T-helper 17 cell (primary cell): ENCODE data around the gene GATA3. TPM values are rescaled to one million over a fixed set of nuclear protein-coding genes. Genes with fewer than 3 reads are reported as not detected.

ENCODE experiments used
- ATAC-seq: fragments of 150-1000 bp; cut with Tn5 transposase; 2 replicates; pipeline ENCODE4 v1.10.0; 2021; ENCODE audit warnings: mild to moderate bottlenecking, moderate library complexity
- DNase-seq, 3 donors: peaks; one replicate each; pipeline versions ENCODE4 v3.0.0 to v3.0.0-alpha.2; 2020 to 2021
- H3K9me3 ChIP-seq: one replicate; pipeline ENCODE4 v1.7.0; 2013; ENCODE audit warnings: low read length, mild to moderate bottlenecking; ENCODE audit not compliant: control insufficient read depth, poor library complexity, severe bottlenecking
- H3K27ac Mint-ChIP-seq: one replicate; pipeline ENCODE4 v1.8.0; 2022; ENCODE audit warnings: mild to moderate bottlenecking, moderate library complexity, mixed read lengths
- H3K27me3 Mint-ChIP-seq: one replicate; pipeline ENCODE4 v1.8.0; 2022; ENCODE audit warnings: mixed read lengths
- H3K36me3 Mint-ChIP-seq: one replicate; pipeline ENCODE4 v1.8.0; 2022; ENCODE audit warnings: low read depth, mixed read lengths
- H3K4me1 Mint-ChIP-seq: one replicate; pipeline ENCODE4 v1.8.0; 2022; ENCODE audit warnings: mild to moderate bottlenecking, mixed read lengths
- H3K4me3 Mint-ChIP-seq: one replicate; pipeline ENCODE4 v1.8.0; 2022; ENCODE audit warnings: mild to moderate bottlenecking, moderate library complexity, mixed read lengths
- total RNA-seq, 4 donors: library from RNA in 2 of 4; stranded (reverse) in 2 of 4; gene quantifications; one replicate each; pipeline ENCODE4 v1.2.3 and lab custom pipeline; 2022 to 2026

The GATA3 gene
- total RNA-seq, 2 donors from 2014 or later, result 91.9 to 149 TPM

DNA sequence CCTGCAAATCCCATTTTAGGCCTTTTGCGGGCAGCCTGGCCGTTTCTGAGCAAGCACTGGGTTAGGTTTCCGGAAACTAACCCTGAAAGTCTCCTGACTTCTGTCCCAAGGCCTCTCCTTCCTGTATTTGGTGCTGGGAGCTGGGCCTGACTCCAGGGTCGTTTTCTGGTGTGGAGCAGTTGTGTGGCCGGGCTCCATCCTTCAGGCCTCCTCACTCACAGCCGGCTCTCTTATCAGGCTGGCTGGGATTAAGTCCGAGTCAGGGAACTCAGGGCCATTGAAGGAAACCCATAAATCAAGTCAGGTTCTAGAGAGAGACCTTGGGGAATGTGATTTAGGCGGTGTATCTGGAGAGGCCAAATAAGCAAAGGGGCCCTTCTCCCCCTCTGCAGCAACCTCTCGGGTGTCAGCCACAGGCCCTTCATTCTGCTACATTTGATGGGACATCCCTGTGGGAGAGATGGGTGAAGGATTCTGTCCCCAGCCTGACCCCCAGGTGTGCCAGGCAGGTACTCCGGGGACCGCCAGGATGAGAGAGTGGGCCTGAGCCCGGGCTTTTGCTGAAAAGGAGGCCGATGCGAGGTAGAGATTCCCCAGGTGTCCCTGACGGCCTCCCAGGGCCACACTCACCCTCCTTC is 3.3 kb downstream of the GATA3 start:
- H3K4me1 Mint-ChIP-seq, result peaks cover 63% of the 10 kb centered on the region
- ATAC-seq (no peak), DNase-seq (no peak)
- no peaks in the 10 kb centered on the region for H3K9me3 ChIP-seq
- H3K27ac Mint-ChIP-seq, result peak overlapping the region; percentile 99
- peaks cover 6% of the 10 kb centered on the region for H3K27me3 Mint-ChIP-seq
- H3K36me3 Mint-ChIP-seq, result peaks cover 26% of the 10 kb centered on the region
- peak overlapping the region; percentile 97 for H3K4me3 Mint-ChIP-seq

DNA sequence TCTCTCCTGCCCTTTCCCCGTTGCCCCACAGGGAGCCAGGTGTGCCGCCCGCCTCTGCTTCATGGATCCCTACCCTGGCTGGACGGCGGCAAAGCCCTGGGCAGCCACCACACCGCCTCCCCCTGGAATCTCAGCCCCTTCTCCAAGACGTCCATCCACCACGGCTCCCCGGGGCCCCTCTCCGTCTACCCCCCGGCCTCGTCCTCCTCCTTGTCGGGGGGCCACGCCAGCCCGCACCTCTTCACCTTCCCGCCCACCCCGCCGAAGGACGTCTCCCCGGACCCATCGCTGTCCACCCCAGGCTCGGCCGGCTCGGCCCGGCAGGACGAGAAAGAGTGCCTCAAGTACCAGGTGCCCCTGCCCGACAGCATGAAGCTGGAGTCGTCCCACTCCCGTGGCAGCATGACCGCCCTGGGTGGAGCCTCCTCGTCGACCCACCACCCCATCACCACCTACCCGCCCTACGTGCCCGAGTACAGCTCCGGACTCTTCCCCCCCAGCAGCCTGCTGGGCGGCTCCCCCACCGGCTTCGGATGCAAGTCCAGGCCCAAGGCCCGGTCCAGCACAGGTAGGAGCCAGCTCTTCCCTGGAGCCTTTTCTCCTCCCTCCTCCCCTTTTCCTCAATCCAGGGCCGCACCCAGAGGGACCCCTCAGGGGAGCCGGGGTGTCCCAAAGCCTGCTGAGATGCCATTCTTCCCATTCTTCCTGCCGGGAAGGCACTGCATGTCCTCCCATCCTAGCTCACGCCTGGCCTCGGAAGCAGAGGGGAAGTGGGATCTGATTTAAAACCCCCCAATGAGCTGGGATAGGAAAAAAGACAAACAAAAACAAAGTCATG is 4.0 kb downstream of the GATA3 start:
- no peak for ATAC-seq
- Mint-ChIP-seq H3K4me1 (peaks cover 65% of the 10 kb centered on the region), H3K4me3 (peak overlapping the region; percentile 97)

DNA sequence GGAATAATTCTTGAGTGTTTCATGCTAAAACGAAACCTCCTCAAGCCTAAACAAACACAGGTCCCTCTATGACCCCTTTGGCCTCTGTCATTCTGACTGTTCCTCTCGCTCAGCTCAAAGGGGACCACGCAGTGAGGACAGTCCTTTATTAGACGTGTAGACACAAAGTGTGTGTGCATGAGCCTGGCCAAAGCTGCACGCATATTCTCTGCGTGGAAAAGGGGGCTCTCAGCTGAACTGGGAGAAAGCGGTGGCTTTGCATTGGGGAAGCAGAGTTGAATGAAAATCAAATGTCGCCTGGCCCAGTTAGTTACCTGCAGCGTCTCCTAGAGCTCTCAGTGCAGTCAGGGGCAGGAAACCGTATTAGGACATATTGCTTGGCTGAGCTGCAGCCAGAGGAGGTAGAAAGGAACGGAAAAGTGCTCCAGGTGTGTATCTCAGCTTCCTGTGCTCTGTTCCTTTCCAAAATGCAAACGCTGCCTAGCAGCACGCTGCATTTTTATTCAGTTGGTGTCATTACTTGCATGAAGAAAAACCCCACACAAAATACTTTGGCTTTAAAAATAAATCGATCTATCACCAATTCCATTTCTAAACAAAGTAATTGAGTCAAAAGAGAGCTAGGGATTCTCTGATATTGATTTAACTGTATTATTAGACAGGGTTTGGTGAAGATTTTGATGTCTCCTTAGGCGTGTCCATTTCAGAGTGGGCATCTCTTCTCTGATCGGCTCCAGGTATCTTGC is 4.9 kb downstream of the GATA3 start:
- no peak for DNase-seq

More for the DNA sequence above, 4.0 kb downstream of the GATA3 start:
- peaks cover 26% of the 10 kb centered on the region for H3K36me3 Mint-ChIP-seq
- H3K27ac Mint-ChIP-seq, result peak overlapping the region; percentile 99
- no peak for DNase-seq
- H3K27me3 Mint-ChIP-seq, result no peaks in the 10 kb centered on the region
- H3K9me3 ChIP-seq, result no peaks in the 10 kb centered on the region

GRCh38 chr10:8060010-8060703 is 5.7 kb downstream of the GATA3 start:
- peak in 1 of 3 donors; percentile 49 for DNase-seq

More for the DNA sequence above, 4.9 kb downstream of the GATA3 start:
- Mint-ChIP-seq H3K4me3 (peak overlapping the region; percentile 97), H3K4me1 (peaks cover 65% of the 10 kb centered on the region), H3K27ac (peak overlapping the region; percentile 99), H3K36me3 (peaks cover 28% of the 10 kb centered on the region), H3K27me3 (no peaks in the 10 kb centered on the region)
- no peaks in the 10 kb centered on the region for H3K9me3 ChIP-seq
- ATAC-seq, result no peak

DNA sequence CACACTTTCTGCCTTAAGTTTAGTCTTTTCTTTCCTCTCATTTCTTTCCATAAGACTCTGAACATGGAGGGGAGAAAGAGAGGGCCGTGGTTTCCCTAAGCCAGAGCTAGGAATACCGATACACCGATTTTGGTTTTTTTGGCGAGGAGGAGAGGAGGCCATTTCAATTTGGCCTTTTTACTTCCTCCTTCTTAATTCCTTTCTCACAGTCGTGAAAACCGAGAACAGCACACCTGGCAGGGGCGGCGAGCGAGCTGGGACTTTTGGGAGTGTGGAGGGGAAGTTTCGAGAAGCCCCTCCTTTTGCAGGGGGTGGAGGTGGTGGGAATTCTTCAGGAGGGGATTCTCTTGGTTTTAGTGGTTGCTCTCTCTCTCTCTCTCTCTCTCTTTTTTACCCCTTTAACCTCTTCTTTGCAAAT is 6.2 kb downstream of the GATA3 start:
- DNase-seq (no peak), ATAC-seq (no peak)
- Mint-ChIP-seq H3K36me3 (peaks cover 24% of the 10 kb centered on the region), H3K27me3 (no peaks in the 10 kb centered on the region), H3K27ac (peak overlapping the region; percentile 99), H3K4me3 (peak overlapping the region; percentile 97), H3K4me1 (peaks cover 69% of the 10 kb centered on the region)
- H3K9me3 ChIP-seq, result no peaks in the 10 kb centered on the region

More at GRCh38 chr10:8060010-8060703, 5.7 kb downstream of the GATA3 start:
- Mint-ChIP-seq H3K27me3 (no peaks in the 10 kb centered on the region), H3K36me3 (peaks cover 26% of the 10 kb centered on the region), H3K4me1 (peaks cover 67% of the 10 kb centered on the region), H3K4me3 (peak overlapping the region; percentile 97), H3K27ac (peak overlapping the region; percentile 99)
- peak; percentile 48 for ATAC-seq
- H3K9me3 ChIP-seq, result no peaks in the 10 kb centered on the region

DNA sequence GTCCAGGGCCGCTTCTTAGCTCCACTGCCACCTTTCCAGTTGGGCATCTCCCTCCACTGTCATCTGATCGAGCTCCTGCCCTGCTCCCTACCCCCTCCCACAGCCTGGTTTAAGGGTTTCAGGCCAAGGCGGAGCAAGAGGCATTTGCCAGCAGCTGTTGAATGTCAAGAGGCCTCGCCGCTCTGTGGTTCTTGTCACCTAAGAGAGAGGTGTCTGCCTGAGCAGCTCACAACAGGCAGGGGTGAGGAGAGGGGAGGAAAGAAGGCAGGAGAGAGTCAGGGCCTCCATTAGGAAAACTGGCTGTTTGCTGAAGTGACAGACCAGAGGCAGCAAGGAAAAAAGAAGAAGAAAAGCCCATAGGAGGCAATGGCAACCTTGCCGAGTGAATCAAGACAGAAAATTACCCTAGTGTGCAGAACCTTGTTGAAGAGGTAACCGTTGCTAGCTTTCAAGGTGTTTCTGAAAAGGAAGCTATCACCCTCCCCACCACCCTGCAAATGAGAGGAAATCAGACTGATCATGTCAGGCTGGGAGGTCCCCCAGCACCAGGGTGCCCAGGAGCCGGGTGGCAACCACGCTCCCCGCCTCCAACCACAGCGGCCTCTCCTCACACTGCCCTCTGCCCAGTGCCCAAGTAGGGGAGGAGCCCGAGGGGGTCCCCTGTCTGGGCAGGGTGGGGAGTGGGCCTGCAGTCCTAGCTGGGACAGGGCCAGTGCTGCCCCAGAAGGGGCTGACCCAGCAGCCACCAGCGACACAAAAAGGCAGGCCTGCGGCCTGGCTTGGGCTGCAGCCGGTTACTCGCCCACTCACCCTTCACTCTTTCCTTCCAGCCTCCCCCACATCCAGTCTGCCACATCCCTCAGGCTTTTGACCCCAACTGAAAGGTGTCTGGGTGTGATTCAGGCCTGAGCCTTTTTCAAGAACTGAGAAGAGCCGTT is 7.1 kb downstream of the GATA3 start:
- no peaks in the 10 kb centered on the region for H3K9me3 ChIP-seq
- Mint-ChIP-seq H3K27ac (peak overlapping the region; percentile 99), H3K36me3 (peaks cover 24% of the 10 kb centered on the region), H3K4me3 (peak overlapping the region; percentile 97), H3K27me3 (no peaks in the 10 kb centered on the region), H3K4me1 (peaks cover 75% of the 10 kb centered on the region)
- DNase-seq (no peak), ATAC-seq (peak; percentile 61)

GRCh38 chr10:8063128-8063908 is 8.8 kb downstream of the GATA3 start:
- H3K27ac Mint-ChIP-seq, result peak overlapping the region; percentile 99
- H3K4me3 Mint-ChIP-seq, result peak overlapping the region; percentile 97
- H3K9me3 ChIP-seq, result no peaks in the 10 kb centered on the region
- no peaks in the 10 kb centered on the region for H3K27me3 Mint-ChIP-seq
- H3K36me3 Mint-ChIP-seq, result peaks cover 20% of the 10 kb centered on the region
- H3K4me1 Mint-ChIP-seq, result peaks cover 77% of the 10 kb centered on the region
- no peak for DNase-seq
- no peak for ATAC-seq

DNA sequence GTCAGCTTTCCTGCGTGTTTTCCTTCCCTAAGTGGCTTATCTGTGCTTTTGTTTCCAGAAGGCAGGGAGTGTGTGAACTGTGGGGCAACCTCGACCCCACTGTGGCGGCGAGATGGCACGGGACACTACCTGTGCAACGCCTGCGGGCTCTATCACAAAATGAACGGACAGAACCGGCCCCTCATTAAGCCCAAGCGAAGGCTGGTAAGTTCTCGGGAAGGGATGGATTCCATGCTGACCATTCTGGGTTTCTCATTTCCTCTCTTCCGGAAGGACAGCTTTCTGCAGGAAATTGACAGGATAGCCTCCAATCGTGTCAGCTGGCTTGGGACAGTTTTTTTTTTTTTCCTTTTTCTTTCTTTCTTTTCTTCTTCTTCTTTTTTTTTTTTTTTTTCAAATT is 9.4 kb downstream of the GATA3 start:
- H3K27ac Mint-ChIP-seq, result peak overlapping the region; percentile 99
- no peak for ATAC-seq

GRCh38 chr10:8064436-8064835 is 9.9 kb downstream of the GATA3 start:
- H3K36me3 Mint-ChIP-seq, result peaks cover 22% of the 10 kb centered on the region
- no peaks in the 10 kb centered on the region for H3K27me3 Mint-ChIP-seq
- ATAC-seq (no peak), DNase-seq (no peak)
- H3K27ac Mint-ChIP-seq, result peak overlapping the region; percentile 99
- no peaks in the 10 kb centered on the region for H3K9me3 ChIP-seq
- H3K4me3 Mint-ChIP-seq, result no peak overlapping the region
- H3K4me1 Mint-ChIP-seq, result peaks cover 76% of the 10 kb centered on the region

More for the DNA sequence above, 9.4 kb downstream of the GATA3 start:
- Mint-ChIP-seq H3K4me1 (peaks cover 77% of the 10 kb centered on the region), H3K27me3 (no peaks in the 10 kb centered on the region), H3K36me3 (peaks cover 18% of the 10 kb centered on the region), H3K4me3 (peak overlapping the region; percentile 65)
- DNase-seq, result no peak
- no peaks in the 10 kb centered on the region for H3K9me3 ChIP-seq

- Mint-ChIP-seq H3K27ac (peak overlapping the region; percentile 94), H3K4me3 (peak overlapping the region; percentile 39), H3K4me1 (peaks cover 71% of the 10 kb centered on the region), H3K36me3 (peaks cover 19% of the 10 kb centered on the region), H3K27me3 (no peaks in the 10 kb centered on the region)
- no peaks in the 10 kb centered on the region for H3K9me3 ChIP-seq
- ATAC-seq (no peak), DNase-seq (no peak)
Observed at GRCh38 chr10:8065651-8066050, 11.2 kb downstream of the GATA3 start.

DNA sequence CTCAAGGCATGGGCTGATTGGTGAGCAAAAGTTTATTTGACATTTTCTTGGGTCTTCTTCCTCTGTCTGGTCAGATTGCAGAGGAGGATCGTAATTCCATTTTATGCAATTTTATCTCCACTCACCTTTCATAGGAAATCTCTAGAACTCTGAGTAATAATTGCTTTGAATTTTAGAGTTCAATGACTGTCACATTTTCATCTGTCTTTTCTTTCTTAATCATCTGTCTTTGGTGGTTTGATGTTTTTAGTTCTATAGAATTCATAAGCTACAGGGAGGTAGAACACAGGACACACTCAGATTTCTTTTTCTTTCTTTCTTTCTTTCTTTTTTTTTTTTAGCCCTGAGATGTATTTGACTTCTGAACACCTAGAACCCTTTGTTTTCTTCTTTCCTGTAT is 11.6 kb downstream of the GATA3 start:
- Mint-ChIP-seq H3K4me3 (peak overlapping the region; percentile 56), H3K4me1 (peaks cover 70% of the 10 kb centered on the region), H3K27me3 (no peaks in the 10 kb centered on the region), H3K36me3 (peaks cover 16% of the 10 kb centered on the region), H3K27ac (peak overlapping the region; percentile 94)
- DNase-seq (no peak), ATAC-seq (no peak)
- H3K9me3 ChIP-seq, result no peaks in the 10 kb centered on the region
